Ecto neural progenitor cell (in vitro differentiated cells): ENCODE data around the gene CARMIL1.
"Not testable (repeated sequence)": the region's sequence is repeated elsewhere in the genome, so short reads cannot be mapped to it uniquely, and the experiment has no call there.

Source experiments
- DNase-seq: peaks from one replicate; pipeline ENCODE4 v3.0.0-alpha.2; 2018; ENCODE audit warnings: low spot score

The CARMIL1 gene

GRCh38 chr6:25579391-25579883, 300.3 kb downstream of the CARMIL1 start:
- no peak for DNase-seq

GRCh38 chr6:25579902-25580495, 300.8 kb downstream of the CARMIL1 start:
- DNase-seq: no peak

GRCh38 chr6:25582101-25582500, 302.9 kb downstream of the CARMIL1 start:
- no peak for DNase-seq

- no peak for DNase-seq
Observed at GRCh38 chr6:25583099-25583498, 303.9 kb downstream of the CARMIL1 start.

- no peak for DNase-seq
Observed at GRCh38 chr6:25583906-25584305, 304.7 kb downstream of the CARMIL1 start.

- no peak for DNase-seq
Observed at GRCh38 chr6:25585225-25585624, 306.1 kb downstream of the CARMIL1 start.

- DNase-seq: not testable (repeated sequence)
Observed at GRCh38 chr6:25586119-25586518, 306.9 kb downstream of the CARMIL1 start.

GRCh38 chr6:25586927-25587326, 307.8 kb downstream of the CARMIL1 start:
- no peak for DNase-seq

GRCh38 chr6:25590986-25591385, 311.8 kb downstream of the CARMIL1 start:
- DNase-seq: no peak

- no peak for DNase-seq
Observed at GRCh38 chr6:25596928-25597818, 318.0 kb downstream of the CARMIL1 start.

- no peak for DNase-seq
Observed at GRCh38 chr6:25599516-25600085, 320.4 kb downstream of the CARMIL1 start.

- no peak for DNase-seq
Observed at GRCh38 chr6:25601800-25602673, 322.9 kb downstream of the CARMIL1 start.

GRCh38 chr6:25602674-25602982, 323.5 kb downstream of the CARMIL1 start:
- no peak for DNase-seq

GRCh38 chr6:25603251-25603650, 324.1 kb downstream of the CARMIL1 start:
- no peak for DNase-seq

- no peak for DNase-seq
Observed at GRCh38 chr6:25606151-25606550, 327.0 kb downstream of the CARMIL1 start.

- DNase-seq: no peak
Observed at GRCh38 chr6:25608558-25609174, 329.5 kb downstream of the CARMIL1 start.

- no peak for DNase-seq
Observed at GRCh38 chr6:25612666-25613065, 333.5 kb downstream of the CARMIL1 start.

- no peak for DNase-seq
Observed at GRCh38 chr6:25613415-25613814, 334.2 kb downstream of the CARMIL1 start.

GRCh38 chr6:25614052-25614451, 334.9 kb downstream of the CARMIL1 start:
- no peak for DNase-seq

GRCh38 chr6:25615471-25615870, 336.3 kb downstream of the CARMIL1 start:
- no peak for DNase-seq

GRCh38 chr6:25617997-25618396, 338.8 kb downstream of the CARMIL1 start:
- DNase-seq: no peak

- no peak for DNase-seq
Observed at GRCh38 chr6:25619217-25619616, 340.0 kb downstream of the CARMIL1 start.
